K562 (cell line): ENCODE measurements around the gene HOXC12. TPM values are rescaled to one million over a fixed set of nuclear protein-coding genes. Genes with fewer than 3 reads are reported as not detected.

Experiments
- ATAC-seq: fragments of 200-7000 bp; cut with Tn5 transposase; 3 replicates; pipeline ENCODE4 v1.9.1; 2020; ENCODE audit warnings: moderate library complexity
- BruUV-seq: library from RNA; stranded (reverse); fragments of 400-500 nt; replicated peaks from 2 replicates; lab custom pipeline; 2021; lab: Mats Ljungman, UMichigan
- CTCF ChIA-PET: fragments of 300-600 bp; formaldehyde crosslinking; extraction: SDS; loops from one replicate; lab custom pipeline; 2021; ENCODE audit warnings: low intra/inter-chr PET ratio; lab: Yijun Ruan, JAX
- POLR2A ChIA-PET: fragments of 300-600, 350-650 bp; sonication (Branson Sonifier 250); formaldehyde crosslinking; extraction: SDS; loops from one replicate; lab custom pipeline; 2021; ENCODE audit warnings: antibody characterized with exemption, inconsistent platforms; lab: Yijun Ruan, JAX
- DNase-seq, 4 experiments: peaks; one replicate each; pipeline versions ENCODE4 v3.0.0 to v3.0.0-alpha.2; 2011 to 2018; ENCODE audit warnings: low spot score in 3 of 4, mixed read lengths in 3 of 4; ENCODE audit errors: extremely low read depth in 1 of 4
- FAIRE-seq: peaks from 2 replicates; lab custom pipeline; 2011; peaks lifted over from hg19 to GRCh38; lab: Jason Lieb, UNC
- H2AFZ ChIP-seq: 2 replicates; pipeline ENCODE4 v1.6.0; 2011; ENCODE audit warnings: low read depth, low read length, control low read depth, inconsistent platforms
- H3K27ac ChIP-seq: fragments of 200-600 bp; 3 replicates; pipeline ENCODE4 v1.8.0; 2011; ENCODE audit warnings: low read depth, mild to moderate bottlenecking, control low read depth, inconsistent platforms, low read length, moderate library complexity, mixed read lengths; ENCODE audit errors: extremely low read depth
- H3K27me3 ChIP-seq, 2 experiments: fragments of 300-600 bp in 1 of 2; 2 replicates in 1 of 2; 3 replicates in 1 of 2; pipeline versions ENCODE4 v1.6.0 to v1.8.0; 2011; ENCODE audit warnings: inconsistent platforms in 2 of 2, low read length in 2 of 2, mild to moderate bottlenecking in 1 of 2, mixed read lengths in 1 of 2, moderate library complexity in 1 of 2; ENCODE audit not compliant: control insufficient read depth in 2 of 2, insufficient read depth in 2 of 2
- H3K36me3 ChIP-seq: fragments of 300-600 bp; 3 replicates; pipeline ENCODE4 v1.8.0; 2011; ENCODE audit warnings: mild to moderate bottlenecking, low read length, inconsistent platforms; ENCODE audit not compliant: control insufficient read depth, insufficient read depth
- H3K4me1 ChIP-seq, 2 experiments: fragments of 200-600 bp in 1 of 2; replicated peaks in 1 of 2; 2 replicates in 1 of 2; 3 replicates in 1 of 2; pipeline versions ENCODE4 v1.5.1 to v1.8.0; 2011; ENCODE audit warnings: inconsistent platforms in 2 of 2, low read length in 2 of 2, mild to moderate bottlenecking in 1 of 2, mixed read lengths in 1 of 2, moderate library complexity in 1 of 2; ENCODE audit not compliant: control insufficient read depth in 2 of 2, insufficient read depth in 2 of 2
- H3K4me2 ChIP-seq: 2 replicates; pipeline ENCODE4 v1.6.1; 2011; ENCODE audit warnings: low read length, control low read depth, inconsistent platforms, mixed read lengths; ENCODE audit not compliant: insufficient read depth
- H3K4me3 ChIP-seq: fragments of 200-600 bp; sonication (generic), shearing (Covaris generic); 2 replicates; pipeline ENCODE4 v1.5.1; 2016; ENCODE audit warnings: control low read depth, inconsistent platforms
- H3K79me2 ChIP-seq: fragments of 200-600 bp; 3 replicates; pipeline ENCODE4 v1.8.0; 2011; ENCODE audit warnings: low read length, inconsistent platforms; ENCODE audit not compliant: control insufficient read depth, insufficient read depth
- H3K9ac ChIP-seq, 2 experiments: 2 replicates each; pipeline versions ENCODE4 v1.6.0 to v1.6.1; 2011; ENCODE audit warnings: low read depth in 2 of 2, low read length in 2 of 2, control low read depth in 1 of 2, inconsistent platforms in 1 of 2, mild to moderate bottlenecking in 1 of 2, mixed read lengths in 1 of 2; ENCODE audit not compliant: insufficient read depth in 1 of 2
- H3K9me1 ChIP-seq: one replicate; pipeline ENCODE4 v1.6.0; 2011; ENCODE audit warnings: inconsistent platforms, mild to moderate bottlenecking, low read length, moderate library complexity; ENCODE audit not compliant: control insufficient read depth, insufficient read depth
- H3K9me3 ChIP-seq: replicated peaks from 2 replicates; pipeline ENCODE4 v1.5.1; 2011; ENCODE audit warnings: low read depth, low read length, inconsistent platforms; ENCODE audit not compliant: control insufficient read depth, insufficient read depth
- H4K20me1 ChIP-seq: replicated peaks from 2 replicates; pipeline ENCODE4 v1.6.1; 2011; ENCODE audit warnings: low read length, inconsistent platforms, mixed read lengths; ENCODE audit not compliant: control insufficient read depth, insufficient read depth
- ARHGAP35 ChIP-seq: fragments of 450-650 bp; IDR thresholded peaks from 2 replicates; pipeline ENCODE4 v1.6.1; 2018; ENCODE audit not compliant: partially characterized antibody
- CHD1 ChIP-seq: fragments of 200-600 bp; sonication (generic); IDR thresholded peaks from one replicate; pipeline ENCODE4 v1.6.1; 2012; ENCODE audit warnings: mild to moderate bottlenecking, moderate library complexity, low read length, inconsistent platforms
- ESRRB ChIP-seq: fragments of 250-450 bp; sonication (Bioruptor Pico); IDR thresholded peaks from 2 replicates; pipeline ENCODE4 v1.5.0; 2020; ENCODE audit warnings: mild to moderate bottlenecking, moderate library complexity, borderline replicate concordance
- ETS2 ChIP-seq: IDR thresholded peaks from 2 replicates; pipeline ENCODE4 v1.6.1; 2016; ENCODE audit warnings: borderline replicate concordance, missing genetic modification characterization, mild to moderate bottlenecking, moderate library complexity, missing compliant biosample characterization; ENCODE audit not compliant: poor library complexity, severe bottlenecking
- FOXJ2 ChIP-seq: fragments of 200-800 bp; sonication (Bioruptor generic); IDR thresholded peaks from 2 replicates; pipeline ENCODE4 v1.6.1; 2016; ENCODE audit warnings: missing genetic modification characterization, missing compliant biosample characterization
- MITF ChIP-seq: IDR thresholded peaks from 2 replicates; pipeline ENCODE4 v1.6.1; 2014; ENCODE audit warnings: antibody characterized with exemption
- MLX ChIP-seq, 2 experiments: fragments of 450-650 bp in 1 of 2; sonication (generic) in 1 of 2; formaldehyde crosslinking; conservative IDR thresholded peaks; 2 replicates each; pipeline versions ENCODE4 v1.4.0 to v1.8.1; 2020 to 2022; ENCODE audit warnings: mild to moderate bottlenecking in 1 of 2, missing genetic modification reagents in 1 of 2
- NCOA1 ChIP-seq: fragments of 450-650 bp; IDR thresholded peaks from 2 replicates; pipeline ENCODE4 v1.6.1; 2016; ENCODE audit warnings: low read depth
- PURB ChIP-seq: sonication (generic); formaldehyde crosslinking; IDR thresholded peaks from 2 replicates; pipeline ENCODE4 v1.9.0; 2021; ENCODE audit warnings: low read depth, mild to moderate bottlenecking, missing genetic modification reagents
- SAFB2 ChIP-seq: fragments of 200-400 bp; formaldehyde crosslinking; IDR thresholded peaks from 2 replicates; pipeline ENCODE4 v1.6.1; 2018; ENCODE audit warnings: borderline replicate concordance, low read length, low read depth, moderate library complexity; ENCODE audit not compliant: severe bottlenecking
- SMAD2 ChIP-seq: fragments of 150-350 bp; IDR thresholded peaks from 2 replicates; pipeline ENCODE4 v1.6.1; 2014; ENCODE audit warnings: low read depth, mild to moderate bottlenecking, low read length
- SPI1 ChIP-seq: IDR thresholded peaks from 2 replicates; pipeline ENCODE4 v1.6.1; 2011; ENCODE audit warnings: low read depth, low read length, control low read depth, borderline replicate concordance
- USF2 ChIP-seq: sonication (generic); formaldehyde crosslinking; IDR thresholded peaks from 2 replicates; pipeline ENCODE4 v1.5.0; 2020; ENCODE audit warnings: missing genetic modification reagents
- YBX1 ChIP-seq: fragments of 450-650 bp; IDR thresholded peaks from 2 replicates; pipeline ENCODE4 v1.7.1; 2016; ENCODE audit warnings: mild to moderate bottlenecking
- ZNF77 ChIP-seq: fragments of 250-450 bp; sonication (Bioruptor Pico); IDR thresholded peaks from 2 replicates; pipeline ENCODE4 v1.5.0; 2020
- WGBS: fragments of 100-300 bp; shearing (Covaris generic); methylation state at CpG from one replicate; pipeline ENCODE4 v1.1.6; 2016; ENCODE audit warnings: low coverage, mixed read lengths; ENCODE audit not compliant: insufficient coverage; ENCODE audit errors: missing lambda C conversion rate; 5-methylcytosine and 5-hydroxymethylcytosine counted together
- in situ Hi-C: fragments of 300-500 bp; cut with MboI; formaldehyde crosslinking; loops from 4 replicates; pipeline ENCODE4 v1.15.0; 2018; ENCODE audit warnings: inconsistent platforms, mixed read lengths
- intact Hi-C: fragments of 100-400 bp; cut with micrococcal nuclease; formaldehyde crosslinking; loops from 2 replicates; pipeline ENCODE4 v1.14.2; 2022
- polyA plus RNA-seq, 8 experiments: library from polyadenylated mRNA; depleted of rRNA in 4 of 8; stranded (reverse) in 5 of 8; unstranded in 3 of 8; fragments of >200 nt; fragmentation: Nextera tagmentation in 2 of 8; fragmentation: Illumina TruSeq in 1 of 8; extraction: Ambion mirVana in 2 of 8; extraction: Trizol in 1 of 8; gene quantifications; 2 replicates each; pipeline versions ENCODE4 v1.2.1 to v1.2.3, GENCODE V29; 2011 to 2014; ENCODE audit warnings: inconsistent platforms in 1 of 8, missing spikeins in 1 of 8
- total RNA-seq, 7 experiments: library from RNA; depleted of rRNA in 6 of 7; stranded (reverse); fragments of >200 nt in 6 of 7; fragmentation: Illumina TruSeq in 2 of 7; extraction: Trizol in 2 of 7; gene quantifications; 2 replicates each; pipeline versions ENCODE4 v1.2.1 to v1.2.3, GENCODE V29; 2011 to 2021; ENCODE audit warnings: low replicate concordance in 1 of 7
- TF ChIP-seq, protein P1 (sequence below): fragments of 450-650 bp; formaldehyde crosslinking; IDR thresholded peaks from 2 replicates; pipeline ENCODE4 v1.4.0; 2022; ENCODE audit warnings: missing genetic modification characterization
- TF ChIP-seq, protein P2 (sequence below): fragments of 450-650 bp; IDR thresholded peaks from 2 replicates; pipeline ENCODE4 v1.6.1; 2016; ENCODE audit warnings: missing biosample characterization, missing genetic modification characterization

The HOXC12 gene
- total and polyA plus RNA-seq, 9 of the 15 experiments (the other 6 are each of a cell fraction or from before 2014, with no cell fraction given), result 0.04 to 0.36 (median 0.11) TPM; not detected in 1

DNA sequence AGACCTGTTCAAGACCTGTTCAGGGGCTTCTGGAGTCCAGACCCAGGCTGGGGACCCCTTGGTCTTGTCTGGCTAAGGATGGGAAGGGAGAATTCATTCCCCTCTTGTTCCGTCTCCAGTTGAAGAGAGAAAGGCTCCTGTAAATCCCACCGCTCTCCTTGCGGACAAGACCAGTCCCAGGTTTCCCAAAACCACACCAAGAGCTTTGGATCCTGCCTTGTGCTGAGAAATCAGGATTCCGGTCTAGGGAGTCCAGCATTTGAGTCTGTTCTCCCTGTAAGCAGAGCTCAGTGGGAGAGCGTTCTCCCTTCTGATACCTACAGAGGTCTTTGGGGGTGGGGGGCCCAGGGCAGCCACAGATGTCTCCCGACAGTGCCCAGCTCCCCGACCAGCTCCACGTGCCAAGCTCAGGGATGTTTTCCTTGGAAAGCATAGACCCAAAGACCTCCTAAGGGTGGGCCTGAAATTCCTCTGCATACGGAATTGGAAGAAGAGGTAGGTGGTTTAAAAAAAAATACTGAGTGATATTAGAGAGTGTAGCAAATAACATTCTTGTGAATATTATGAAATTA is 14.2 kb upstream of the HOXC12 start:
- 18% methylated on average over 9 of the region's 9 CpGs for WGBS
- FAIRE-seq, result no peak

More for the DNA sequence above, 14.2 kb upstream of the HOXC12 start:
- H3K36me3 ChIP-seq, result no peaks in the 10 kb centered on the region
- TF ChIP-seq SAFB2 (no peak), PURB (CRISPR knock-in tag) (no peak), SPI1 (no peak), ETS2 (tag) (no peak), CHD1 (no peak), NCOA1 (no peak), YBX1 (no peak), FOXJ2 (tag) (no peak), MITF (no peak), ARHGAP35 (no peak), SMAD2 (no peak), MLX (CRISPR knock-in tag; conservative IDR thresholded peaks at IDR 0.05) (no peak), ESRRB (CRISPR knock-in tag) (no peak), USF2 (CRISPR knock-in tag) (no peak), ZNF77 (no peak)
- TF ChIP-seq, protein P1, sequence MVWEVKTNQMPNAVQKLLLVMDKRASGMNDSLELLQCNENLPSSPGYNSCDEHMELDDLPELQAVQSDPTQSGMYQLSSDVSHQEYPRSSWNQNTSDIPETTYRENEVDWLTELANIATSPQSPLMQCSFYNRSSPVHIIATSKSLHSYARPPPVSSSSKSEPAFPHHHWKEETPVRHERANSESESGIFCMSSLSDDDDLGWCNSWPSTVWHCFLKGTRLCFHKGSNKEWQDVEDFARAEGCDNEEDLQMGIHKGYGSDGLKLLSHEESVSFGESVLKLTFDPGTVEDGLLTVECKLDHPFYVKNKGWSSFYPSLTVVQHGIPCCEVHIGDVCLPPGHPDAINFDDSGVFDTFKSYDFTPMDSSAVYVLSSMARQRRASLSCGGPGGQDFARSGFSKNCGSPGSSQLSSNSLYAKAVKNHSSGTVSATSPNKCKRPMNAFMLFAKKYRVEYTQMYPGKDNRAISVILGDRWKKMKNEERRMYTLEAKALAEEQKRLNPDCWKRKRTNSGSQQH, result no peak
- TF ChIP-seq, protein P2, sequence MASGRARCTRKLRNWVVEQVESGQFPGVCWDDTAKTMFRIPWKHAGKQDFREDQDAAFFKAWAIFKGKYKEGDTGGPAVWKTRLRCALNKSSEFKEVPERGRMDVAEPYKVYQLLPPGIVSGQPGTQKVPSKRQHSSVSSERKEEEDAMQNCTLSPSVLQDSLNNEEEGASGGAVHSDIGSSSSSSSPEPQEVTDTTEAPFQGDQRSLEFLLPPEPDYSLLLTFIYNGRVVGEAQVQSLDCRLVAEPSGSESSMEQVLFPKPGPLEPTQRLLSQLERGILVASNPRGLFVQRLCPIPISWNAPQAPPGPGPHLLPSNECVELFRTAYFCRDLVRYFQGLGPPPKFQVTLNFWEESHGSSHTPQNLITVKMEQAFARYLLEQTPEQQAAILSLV (tag), result no peak
- H3K9me1 ChIP-seq, result no peaks in the 10 kb centered on the region
- ChIA-PET POLR2A (interaction anchor here (1.0 to 1.3 kb wide), 2 partner anchors 12 to 17 kb away, joined by 3 to 4 read pairs; no protein-coding TSS in a partner anchor), CTCF (no interaction called here)
- H4K20me1 ChIP-seq, result no peaks in the 10 kb centered on the region
- no peak overlapping the region for H3K9ac ChIP-seq
- H3K27ac ChIP-seq, result no peak overlapping the region
- no peak overlapping the region for H3K4me3 ChIP-seq
- ATAC-seq (no peak), DNase-seq (no peak)
- H3K4me2 ChIP-seq, result no peak overlapping the region
- H3K27me3 ChIP-seq, result peaks cover 28 to 60% of the 10 kb centered on the region in 2 experiments
- peaks cover 0 to 33% of the 10 kb centered on the region in 2 experiments; a peak in 2 of 5 replicates for H3K4me1 ChIP-seq
- H3K79me2 ChIP-seq, result no peaks in the 10 kb centered on the region
- in situ Hi-C loops (no loop called here), intact Hi-C loops (no loop called here)
- no peak overlapping the region for H2AFZ ChIP-seq
- no TSS peak for BruUV-seq
- no peaks in the 10 kb centered on the region for H3K9me3 ChIP-seq
